Mesendoderm (in vitro differentiated cells): ENCODE results near the gene PITPNM3.

Experiments used
- DNase-seq: peaks from one replicate; pipeline ENCODE4 v3.0.0; 2013
- H2AK5ac ChIP-seq: 2 replicates; pipeline ENCODE4 v1.6.1; 2013; ENCODE audit warnings: low read length, inconsistent platforms
- H2BK120ac ChIP-seq: 2 replicates; pipeline ENCODE4 v1.6.1; 2013; ENCODE audit warnings: low read depth, mild to moderate bottlenecking, low read length, moderate library complexity, mixed read lengths
- H2BK15ac ChIP-seq: replicated peaks from 2 replicates; pipeline ENCODE4 v1.6.1; 2013; ENCODE audit warnings: low read depth, mild to moderate bottlenecking, moderate library complexity
- H2BK5ac ChIP-seq: 2 replicates; pipeline ENCODE4 v1.6.1; 2013; ENCODE audit warnings: low read length, inconsistent platforms
- H3K18ac ChIP-seq: 2 replicates; pipeline ENCODE4 v1.6.1; 2013; ENCODE audit warnings: mild to moderate bottlenecking, low read length, mixed read lengths
- H3K23ac ChIP-seq: one replicate; pipeline ENCODE4 v1.6.1; 2013; ENCODE audit warnings: low read length
- H3K27ac ChIP-seq: 2 replicates; pipeline ENCODE4 v1.5.1; 2013; ENCODE audit warnings: low read depth, mild to moderate bottlenecking, inconsistent platforms, low read length, moderate library complexity
- H3K27me3 ChIP-seq: 2 replicates; pipeline ENCODE4 v1.6.1; 2013; ENCODE audit warnings: low read length, control low read depth, mild to moderate bottlenecking, inconsistent platforms; ENCODE audit not compliant: insufficient read depth, poor library complexity
- H3K36me3 ChIP-seq: 2 replicates; pipeline ENCODE4 v1.6.1; 2013; ENCODE audit warnings: low read length, inconsistent platforms; ENCODE audit not compliant: control insufficient read depth, insufficient read depth
- H3K4ac ChIP-seq: one replicate; pipeline ENCODE4 v1.6.1; 2013; ENCODE audit warnings: low read depth, mild to moderate bottlenecking, low read length, moderate library complexity
- H3K4me1 ChIP-seq: 2 replicates; pipeline ENCODE4 v1.6.1; 2013; ENCODE audit warnings: low read depth, low read length, inconsistent platforms; ENCODE audit not compliant: control insufficient read depth
- H3K4me2 ChIP-seq: 2 replicates; pipeline ENCODE4 v1.6.1; 2013; ENCODE audit warnings: low read length
- H3K4me3 ChIP-seq: 2 replicates; pipeline ENCODE4 v1.5.1; 2013; ENCODE audit warnings: mild to moderate bottlenecking, low read length
- H3K56ac ChIP-seq: one replicate; pipeline ENCODE4 v1.6.1; 2013; ENCODE audit warnings: low read length
- H3K79me1 ChIP-seq: 2 replicates; pipeline ENCODE4 v1.6.1; 2013; ENCODE audit warnings: low read length, inconsistent platforms
- H3K79me2 ChIP-seq: 2 replicates; pipeline ENCODE4 v1.6.1; 2013; ENCODE audit warnings: mild to moderate bottlenecking, low read length; ENCODE audit not compliant: control insufficient read depth, insufficient read depth
- H3K9ac ChIP-seq: 2 replicates; pipeline ENCODE4 v1.6.1; 2013; ENCODE audit warnings: low read length, inconsistent platforms
- H4K5ac ChIP-seq: one replicate; pipeline ENCODE4 v1.6.1; 2013; ENCODE audit warnings: low read length
- H4K8ac ChIP-seq: one replicate; pipeline ENCODE4 v1.6.1; 2013; ENCODE audit warnings: low read depth, mild to moderate bottlenecking, control low read depth, low read length, moderate library complexity
- WGBS: extraction: QIAGEN DNeasy Blood & Tissue Kit; methylation state at CpG from one replicate; pipeline ENCODE4 v1.1.7; 2013; ENCODE audit warnings: low lambda C conversion rate, missing lambda C conversion rate; ENCODE audit not compliant: insufficient coverage; ENCODE audit errors: extremely low coverage; 5-methylcytosine and 5-hydroxymethylcytosine counted together

PITPNM3 gene

GRCh38 chr17:6452471-6453266, 103.7 kb downstream of the PITPNM3 start:
- no peaks in the 10 kb centered on the region for H3K4me1 ChIP-seq
- H3K23ac ChIP-seq, result no peak overlapping the region
- H3K4me3 ChIP-seq, result no peak overlapping the region
- H4K8ac ChIP-seq, result no peak overlapping the region
- H3K27ac ChIP-seq, result no peak overlapping the region
- H4K5ac ChIP-seq, result no peak overlapping the region
- no peak overlapping the region for H2BK120ac ChIP-seq
- H3K79me2 ChIP-seq, result no peaks in the 10 kb centered on the region
- no peaks in the 10 kb centered on the region for H3K27me3 ChIP-seq
- no peak overlapping the region for H3K56ac ChIP-seq
- H2BK5ac ChIP-seq, result no peak overlapping the region
- no peak overlapping the region for H2AK5ac ChIP-seq
- no peak overlapping the region for H3K18ac ChIP-seq
- H3K79me1 ChIP-seq, result no peaks in the 10 kb centered on the region
- H3K4ac ChIP-seq, result no peak overlapping the region
- H3K9ac ChIP-seq, result no peak overlapping the region
- WGBS, result no CpG with 5 or more reads among the region's 10 CpGs
- H2BK15ac ChIP-seq, result no peak overlapping the region
- H3K4me2 ChIP-seq, result no peak overlapping the region
- H3K36me3 ChIP-seq, result peaks cover 11% of the 10 kb centered on the region
- no peak for DNase-seq

- Histone ChIP-seq H3K4me3 (no peak overlapping the region), H3K4ac (no peak overlapping the region), H3K79me1 (no peaks in the 10 kb centered on the region), H2BK5ac (no peak overlapping the region), H2BK15ac (no peak overlapping the region), H4K8ac (no peak overlapping the region), H3K9ac (no peak overlapping the region), H3K4me2 (no peak overlapping the region), H3K36me3 (peaks cover 11% of the 10 kb centered on the region), H3K27me3 (no peaks in the 10 kb centered on the region), H3K23ac (no peak overlapping the region), H4K5ac (no peak overlapping the region), H2BK120ac (no peak overlapping the region), H3K18ac (no peak overlapping the region), H3K27ac (no peak overlapping the region), H3K56ac (no peak overlapping the region), H3K79me2 (no peaks in the 10 kb centered on the region), H2AK5ac (no peak overlapping the region), H3K4me1 (no peaks in the 10 kb centered on the region)
- no CpG with 5 or more reads among the region's 12 CpGs for WGBS
- no peak for DNase-seq
Observed at GRCh38 chr17:6450926-6451832, 105.2 kb downstream of the PITPNM3 start.

GRCh38 chr17:6449307-6449706, 107.0 kb downstream of the PITPNM3 start:
- Histone ChIP-seq H3K79me2 (peaks cover 3% of the 10 kb centered on the region), H3K4ac (no peak overlapping the region)

GRCh38 chr17:6448473-6448872, 107.9 kb downstream of the PITPNM3 start:
- H3K36me3 ChIP-seq, result peaks cover 11% of the 10 kb centered on the region
- no peak overlapping the region for H2AK5ac ChIP-seq
- no peaks in the 10 kb centered on the region for H3K27me3 ChIP-seq
- H3K4ac ChIP-seq, result no peak overlapping the region
- H2BK15ac ChIP-seq, result no peak overlapping the region
- no peak overlapping the region for H2BK5ac ChIP-seq
- WGBS, result no CpG with 5 or more reads among the region's 6 CpGs
- no peak overlapping the region for H3K27ac ChIP-seq
- DNase-seq, result no peak
- no peak overlapping the region for H3K9ac ChIP-seq
- no peak overlapping the region for H3K56ac ChIP-seq
- H3K79me1 ChIP-seq, result peaks cover 6% of the 10 kb centered on the region
- peaks cover 3% of the 10 kb centered on the region for H3K79me2 ChIP-seq
- H4K5ac ChIP-seq, result no peak overlapping the region
- no peak overlapping the region for H3K18ac ChIP-seq
- H3K4me3 ChIP-seq, result no peak overlapping the region
- H2BK120ac ChIP-seq, result no peak overlapping the region
- H3K23ac ChIP-seq, result no peak overlapping the region
- no peak overlapping the region for H4K8ac ChIP-seq
- no peak overlapping the region for H3K4me2 ChIP-seq
- H3K4me1 ChIP-seq, result no peaks in the 10 kb centered on the region

More at GRCh38 chr17:6449307-6449706, 107.0 kb downstream of the PITPNM3 start:
- WGBS, result no CpG with 5 or more reads among the region's 6 CpGs
- no peak overlapping the region for H2BK15ac ChIP-seq
- H3K4me2 ChIP-seq, result no peak overlapping the region
- H4K5ac ChIP-seq, result no peak overlapping the region
- H3K79me1 ChIP-seq, result peaks cover 6% of the 10 kb centered on the region
- no peak overlapping the region for H3K56ac ChIP-seq
- no peak overlapping the region for H4K8ac ChIP-seq
- H3K27me3 ChIP-seq, result no peaks in the 10 kb centered on the region
- H3K18ac ChIP-seq, result no peak overlapping the region
- H2BK5ac ChIP-seq, result no peak overlapping the region
- peaks cover 11% of the 10 kb centered on the region for H3K36me3 ChIP-seq
- H3K23ac ChIP-seq, result no peak overlapping the region
- H2BK120ac ChIP-seq, result no peak overlapping the region
- H3K4me1 ChIP-seq, result no peaks in the 10 kb centered on the region
- H3K27ac ChIP-seq, result no peak overlapping the region
- H2AK5ac ChIP-seq, result no peak overlapping the region
- no peak overlapping the region for H3K9ac ChIP-seq
- H3K4me3 ChIP-seq, result no peak overlapping the region
- DNase-seq, result no peak

GRCh38 chr17:6446516-6447100, 109.7 kb downstream of the PITPNM3 start:
- Histone ChIP-seq H3K36me3 (peaks cover 11% of the 10 kb centered on the region), H3K4me2 (no peak overlapping the region), H3K4me1 (no peaks in the 10 kb centered on the region), H3K79me1 (peaks cover 6% of the 10 kb centered on the region), H3K4ac (no peak overlapping the region), H3K4me3 (no peak overlapping the region), H4K8ac (no peak overlapping the region), H4K5ac (no peak overlapping the region), H2BK15ac (no peak overlapping the region), H3K27me3 (no peaks in the 10 kb centered on the region), H3K56ac (no peak overlapping the region), H3K18ac (no peak overlapping the region), H2BK5ac (no peak overlapping the region), H3K27ac (no peak overlapping the region), H3K79me2 (peaks cover 3% of the 10 kb centered on the region), H2BK120ac (no peak overlapping the region), H2AK5ac (no peak overlapping the region), H3K9ac (no peak overlapping the region), H3K23ac (no peak overlapping the region)
- WGBS, result no CpG with 5 or more reads among the region's 9 CpGs
- DNase-seq, result no peak
